ENCODE data around the gene PRM3. TPM values are rescaled to one million over a fixed set of nuclear protein-coding genes. Genes with fewer than 3 reads are reported as not detected.

Gene PRM3
- polyA plus RNA-seq, 1 experiment: not detected

DNA sequence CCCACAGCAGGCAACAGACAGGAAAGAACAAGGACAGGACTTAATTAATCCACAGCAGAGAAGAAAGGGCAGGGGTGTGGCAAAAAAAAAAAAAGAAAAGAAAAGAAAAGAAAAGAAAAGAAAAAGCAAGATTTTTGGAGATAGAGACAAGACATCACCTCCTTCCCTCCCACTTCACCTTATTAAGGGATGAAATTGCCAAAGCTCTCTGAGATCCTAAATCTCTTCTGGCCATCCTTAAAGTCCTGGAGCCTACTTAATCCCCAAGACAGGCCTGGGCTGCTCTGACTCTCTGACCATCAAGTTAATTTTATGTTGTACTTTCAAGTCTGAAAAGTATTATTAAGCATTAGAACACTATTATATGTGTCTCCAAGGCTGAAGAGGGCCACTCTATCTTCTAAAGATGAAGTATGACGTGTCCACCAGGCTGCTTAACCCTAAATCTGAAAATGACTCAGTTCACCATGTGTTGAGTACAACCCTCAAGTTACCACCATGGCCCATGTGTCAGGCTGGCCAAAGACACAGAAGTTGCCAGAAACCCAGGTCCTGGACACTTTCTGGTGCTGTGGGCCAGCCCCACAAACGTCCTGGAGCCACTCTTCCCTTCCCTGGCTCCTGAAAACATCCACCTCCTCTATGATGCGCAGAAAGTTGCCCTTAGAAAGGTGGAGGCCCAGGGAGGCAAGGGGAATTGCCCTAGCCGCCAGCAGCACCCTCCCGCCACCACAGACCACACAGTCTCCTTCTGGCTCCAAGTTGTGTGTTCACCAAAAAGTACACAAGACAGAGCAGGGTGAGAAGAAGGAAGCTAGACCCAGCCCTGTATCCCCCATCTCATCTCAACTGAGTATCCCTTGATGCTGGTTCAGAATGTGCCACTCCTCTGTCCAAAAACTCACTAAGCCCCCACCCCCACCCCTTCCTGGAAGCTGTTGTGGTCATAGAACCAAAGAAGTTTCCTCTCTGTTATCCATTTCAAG is 20.1 kb downstream of the PRM3 start:
- DNase-seq (ENCODE audit: low read depth): no peak
- ChIA-PET POLR2A (no interaction called here), CTCF (interaction anchor here (0.6 to 13.2 kb wide), 5 partner anchors 14 to 286 kb away, joined by 3 to 209 read pairs (median 3); no protein-coding TSS in a partner anchor)
- TF ChIP-seq, protein P1, sequence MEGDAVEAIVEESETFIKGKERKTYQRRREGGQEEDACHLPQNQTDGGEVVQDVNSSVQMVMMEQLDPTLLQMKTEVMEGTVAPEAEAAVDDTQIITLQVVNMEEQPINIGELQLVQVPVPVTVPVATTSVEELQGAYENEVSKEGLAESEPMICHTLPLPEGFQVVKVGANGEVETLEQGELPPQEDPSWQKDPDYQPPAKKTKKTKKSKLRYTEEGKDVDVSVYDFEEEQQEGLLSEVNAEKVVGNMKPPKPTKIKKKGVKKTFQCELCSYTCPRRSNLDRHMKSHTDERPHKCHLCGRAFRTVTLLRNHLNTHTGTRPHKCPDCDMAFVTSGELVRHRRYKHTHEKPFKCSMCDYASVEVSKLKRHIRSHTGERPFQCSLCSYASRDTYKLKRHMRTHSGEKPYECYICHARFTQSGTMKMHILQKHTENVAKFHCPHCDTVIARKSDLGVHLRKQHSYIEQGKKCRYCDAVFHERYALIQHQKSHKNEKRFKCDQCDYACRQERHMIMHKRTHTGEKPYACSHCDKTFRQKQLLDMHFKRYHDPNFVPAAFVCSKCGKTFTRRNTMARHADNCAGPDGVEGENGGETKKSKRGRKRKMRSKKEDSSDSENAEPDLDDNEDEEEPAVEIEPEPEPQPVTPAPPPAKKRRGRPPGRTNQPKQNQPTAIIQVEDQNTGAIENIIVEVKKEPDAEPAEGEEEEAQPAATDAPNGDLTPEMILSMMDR (IDR thresholded peaks at IDR 0.05; ENCODE audit: insufficient read depth, low read depth, low read length): no peak
- H3K36me3 ChIP-seq (ENCODE audit: control insufficient read depth, insufficient read depth, low read length): peaks cover 3% of the 10 kb centered on the region
- no peaks in the 10 kb centered on the region for H3K27me3 ChIP-seq (ENCODE audit: control insufficient read depth, insufficient read depth, low read length)
- peak overlapping the region; percentile 57 for H3K4me3 ChIP-seq (ENCODE audit: low read depth, low read length)

- Histone ChIP-seq H3K36me3 (ENCODE audit: control insufficient read depth, insufficient read depth, low read length) (peaks cover 3% of the 10 kb centered on the region), H3K27me3 (ENCODE audit: control insufficient read depth, insufficient read depth, low read length) (no peaks in the 10 kb centered on the region), H3K4me3 (ENCODE audit: low read depth, low read length) (no peak overlapping the region)
- ChIA-PET POLR2A (no interaction called here), CTCF (interaction anchor here (0.6 to 13.2 kb wide), 3 partner anchors 81 to 285 kb away, joined by 3 to 209 read pairs (median 5); no protein-coding TSS in a partner anchor)
- TF ChIP-seq, protein P1 (IDR thresholded peaks at IDR 0.05; ENCODE audit: insufficient read depth, low read depth, low read length): no peak
- DNase-seq (ENCODE audit: low read depth): no peak
These were observed 20.9 kb downstream of the PRM3 start for GRCh38 chr16:11252482-11252931.

GRCh38 chr16:11251525-11252481 is 21.6 kb downstream of the PRM3 start:
- Histone ChIP-seq H3K36me3 (ENCODE audit: control insufficient read depth, insufficient read depth, low read length) (peaks cover 3% of the 10 kb centered on the region), H3K27me3 (ENCODE audit: control insufficient read depth, insufficient read depth, low read length) (no peaks in the 10 kb centered on the region), H3K4me3 (ENCODE audit: low read depth, low read length) (no peak overlapping the region)
- no peak for DNase-seq (ENCODE audit: low read depth)
- ChIA-PET CTCF (interaction anchor here (0.6 to 13.2 kb wide), 3 partner anchors 81 to 284 kb away, joined by 3 to 209 read pairs (median 5); no protein-coding TSS in a partner anchor), POLR2A (no interaction called here)
- TF ChIP-seq, protein P1 (IDR thresholded peaks at IDR 0.05; ENCODE audit: insufficient read depth, low read depth, low read length): no peak

- H3K4me3 ChIP-seq (ENCODE audit: low read depth, low read length): no peak overlapping the region
- ChIA-PET POLR2A (no interaction called here), CTCF (interaction anchor here (1.8 to 13.2 kb wide), 2 partner anchors 107 to 284 kb away, joined by 5 to 209 read pairs; no protein-coding TSS in a partner anchor)
- peaks cover 3% of the 10 kb centered on the region for H3K36me3 ChIP-seq (ENCODE audit: control insufficient read depth, insufficient read depth, low read length)
- TF ChIP-seq, protein P1 (IDR thresholded peaks at IDR 0.05; ENCODE audit: insufficient read depth, low read depth, low read length): no peak
- no peaks in the 10 kb centered on the region for H3K27me3 ChIP-seq (ENCODE audit: control insufficient read depth, insufficient read depth, low read length)
- no peak for DNase-seq (ENCODE audit: low read depth)
These were observed 22.5 kb downstream of the PRM3 start for GRCh38 chr16:11250786-11251524.
